Suprapubic skin (tissue), 4 donors: ENCODE results near the gene CLDN11. TPM values are rescaled to one million over a fixed set of nuclear protein-coding genes. Genes with fewer than 3 reads are reported as not detected.

Experiments
- DNase-seq, 2 donors: peaks; one replicate each; pipeline ENCODE4 v3.0.0-alpha.2; 2019; ENCODE audit warnings: low spot score in 2 of 2
- H3K27ac ChIP-seq: fragments of 200-600 bp; sonication (generic); one replicate; pipeline ENCODE4 v1.5.1; 2019
- H3K27me3 ChIP-seq: fragments of 200-600 bp; sonication (generic); one replicate; pipeline ENCODE4 v1.5.1; 2019
- H3K36me3 ChIP-seq: fragments of 200-600 bp; sonication (generic); one replicate; pipeline ENCODE4 v1.5.1; 2019
- H3K4me1 ChIP-seq: fragments of 200-600 bp; sonication (generic); one replicate; pipeline ENCODE4 v1.5.1; 2019
- H3K4me3 ChIP-seq: fragments of 200-600 bp; sonication (generic); one replicate; pipeline ENCODE4 v1.5.1; 2019; ENCODE audit warnings: mild to moderate bottlenecking
- H3K9me3 ChIP-seq: fragments of 200-600 bp; sonication (generic); one replicate; pipeline ENCODE4 v1.5.1; 2019
- EP300 ChIP-seq: sonication (generic); formaldehyde crosslinking; IDR thresholded peaks from one replicate; pipeline ENCODE4 v1.6.1; 2017; ENCODE audit warnings: antibody characterized with exemption
- POLR2A ChIP-seq, 2 donors: fragments of 450-650 bp; IDR thresholded peaks; one replicate each; pipeline ENCODE4 v1.6.1; 2017; ENCODE audit warnings: antibody characterized with exemption in 2 of 2, mild to moderate bottlenecking in 2 of 2, moderate library complexity in 2 of 2
- POLR2AphosphoS5 ChIP-seq, 3 donors: sonication (generic); formaldehyde crosslinking; IDR thresholded peaks; one replicate each; pipeline ENCODE4 v1.6.1; 2017; ENCODE audit warnings: antibody characterized with exemption in 3 of 3
- WGBS: methylation state at CpG from one replicate; pipeline ENCODE4 v1.1.5; 2018; 5-methylcytosine and 5-hydroxymethylcytosine counted together
- total RNA-seq, 4 donors: library from RNA; depleted of rRNA; stranded (reverse); fragments of >200 nt; gene quantifications; one replicate each; pipeline ENCODE4 v1.1.0, GENCODE V29; 2016
- TF ChIP-seq, protein P1 (sequence below), 2 donors: fragments of 200-600 bp in 1 of 2; fragments of 450-650 bp in 1 of 2; sonication (generic) in 1 of 2; IDR thresholded peaks; one replicate each; pipeline ENCODE4 v1.5.1; 2016 to 2019; ENCODE audit warnings: antibody characterized with exemption in 2 of 2, mild to moderate bottlenecking in 1 of 2, moderate library complexity in 1 of 2

Gene CLDN11
- total RNA-seq, 4 donors from 2014 or later, result 2.1 to 6.4 (median 3.6) TPM

GRCh38 chr3:170483485-170484262, 65.0 kb downstream of the CLDN11 start:
- Histone ChIP-seq H3K27me3 (no peaks in the 10 kb centered on the region), H3K27ac (no peak overlapping the region), H3K4me3 (no peak overlapping the region), H3K36me3 (no peaks in the 10 kb centered on the region), H3K4me1 (peaks cover 6% of the 10 kb centered on the region), H3K9me3 (no peaks in the 10 kb centered on the region)
- no peak for DNase-seq
- TF ChIP-seq EP300, result no peak
- no peak for TF ChIP-seq POLR2AphosphoS5 (IDR thresholded peaks at IDR 0.05)
- TF ChIP-seq, protein P1, sequence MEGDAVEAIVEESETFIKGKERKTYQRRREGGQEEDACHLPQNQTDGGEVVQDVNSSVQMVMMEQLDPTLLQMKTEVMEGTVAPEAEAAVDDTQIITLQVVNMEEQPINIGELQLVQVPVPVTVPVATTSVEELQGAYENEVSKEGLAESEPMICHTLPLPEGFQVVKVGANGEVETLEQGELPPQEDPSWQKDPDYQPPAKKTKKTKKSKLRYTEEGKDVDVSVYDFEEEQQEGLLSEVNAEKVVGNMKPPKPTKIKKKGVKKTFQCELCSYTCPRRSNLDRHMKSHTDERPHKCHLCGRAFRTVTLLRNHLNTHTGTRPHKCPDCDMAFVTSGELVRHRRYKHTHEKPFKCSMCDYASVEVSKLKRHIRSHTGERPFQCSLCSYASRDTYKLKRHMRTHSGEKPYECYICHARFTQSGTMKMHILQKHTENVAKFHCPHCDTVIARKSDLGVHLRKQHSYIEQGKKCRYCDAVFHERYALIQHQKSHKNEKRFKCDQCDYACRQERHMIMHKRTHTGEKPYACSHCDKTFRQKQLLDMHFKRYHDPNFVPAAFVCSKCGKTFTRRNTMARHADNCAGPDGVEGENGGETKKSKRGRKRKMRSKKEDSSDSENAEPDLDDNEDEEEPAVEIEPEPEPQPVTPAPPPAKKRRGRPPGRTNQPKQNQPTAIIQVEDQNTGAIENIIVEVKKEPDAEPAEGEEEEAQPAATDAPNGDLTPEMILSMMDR (IDR thresholded peaks at IDR 0.05), result no peak
- TF ChIP-seq POLR2A (IDR thresholded peaks at IDR 0.05), result no peak
- WGBS, result 69% methylated on average over 5 of the region's 5 CpGs

Other genes starting within 250 kb of the CLDN11 start
- 100 to 1,000 TPM in 1 of 4 donors, 10 to 100 TPM in 3; 37.9 to 106 (median 64.0) TPM for gene PHC3, start 237.1 kb upstream of the CLDN11 start, total RNA-seq
- gene PRKCI, start 196.4 kb upstream of the CLDN11 start, total RNA-seq, result 100 to 1,000 TPM in 1 of 4 donors, 10 to 100 TPM in 3; 33.5 to 125 (median 47.7) TPM
- gene SKIL, start 61.2 kb upstream of the CLDN11 start, total RNA-seq, result 10 to 100 TPM; 24.9 to 50.6 (median 30.4) TPM
- gene SLC7A14, start 167.2 kb downstream of the CLDN11 start, total RNA-seq, result not detected